HepG2 (cell line): Measurements from ENCODE around the gene DNMT3L. TPM values are rescaled to one million over a fixed set of nuclear protein-coding genes. Genes with fewer than 3 reads are reported as not detected.

Experiments used
- polyA plus RNA-seq, 8 experiments: library from polyadenylated mRNA; depleted of rRNA in 3 of 8; stranded (reverse) in 7 of 8; unstranded in 1 of 8; fragments of >200 nt; fragmentation: Illumina TruSeq in 4 of 8; extraction: Trizol in 4 of 8; gene quantifications; 2 replicates each; pipeline versions ENCODE4 v1.2.1 to v1.2.3, GENCODE V29; 2011 to 2016; ENCODE audit warnings: low read depth in 4 of 8, missing spikeins in 1 of 8, mixed read lengths in 1 of 8; ENCODE audit not compliant: insufficient read depth in 1 of 8
- total RNA-seq, 5 experiments: library from RNA; depleted of rRNA; stranded (reverse); fragments of >200 nt; fragmentation: Illumina TruSeq; extraction: Trizol; gene quantifications; 2 replicates each; pipeline ENCODE4 v1.2.3, GENCODE V29; 2016; ENCODE audit warnings: low read depth in 1 of 5
- TF ChIP-seq, protein P1 (sequence below): sonication (generic); formaldehyde crosslinking; IDR thresholded peaks from 2 replicates; pipeline ENCODE4 v1.4.0; 2020; ENCODE audit warnings: mild to moderate bottlenecking, missing genetic modification reagents

The DNMT3L gene
- total and polyA plus RNA-seq, 2 of the 13 experiments (the other 11 are each of a cell fraction or from before 2014, with no cell fraction given): 0.75 to 1.7 TPM

GRCh38 chr21:44291078-44291935 lies 29.6 kb upstream of the DNMT3L start (continued):
- TF ChIP-seq, protein P1, sequence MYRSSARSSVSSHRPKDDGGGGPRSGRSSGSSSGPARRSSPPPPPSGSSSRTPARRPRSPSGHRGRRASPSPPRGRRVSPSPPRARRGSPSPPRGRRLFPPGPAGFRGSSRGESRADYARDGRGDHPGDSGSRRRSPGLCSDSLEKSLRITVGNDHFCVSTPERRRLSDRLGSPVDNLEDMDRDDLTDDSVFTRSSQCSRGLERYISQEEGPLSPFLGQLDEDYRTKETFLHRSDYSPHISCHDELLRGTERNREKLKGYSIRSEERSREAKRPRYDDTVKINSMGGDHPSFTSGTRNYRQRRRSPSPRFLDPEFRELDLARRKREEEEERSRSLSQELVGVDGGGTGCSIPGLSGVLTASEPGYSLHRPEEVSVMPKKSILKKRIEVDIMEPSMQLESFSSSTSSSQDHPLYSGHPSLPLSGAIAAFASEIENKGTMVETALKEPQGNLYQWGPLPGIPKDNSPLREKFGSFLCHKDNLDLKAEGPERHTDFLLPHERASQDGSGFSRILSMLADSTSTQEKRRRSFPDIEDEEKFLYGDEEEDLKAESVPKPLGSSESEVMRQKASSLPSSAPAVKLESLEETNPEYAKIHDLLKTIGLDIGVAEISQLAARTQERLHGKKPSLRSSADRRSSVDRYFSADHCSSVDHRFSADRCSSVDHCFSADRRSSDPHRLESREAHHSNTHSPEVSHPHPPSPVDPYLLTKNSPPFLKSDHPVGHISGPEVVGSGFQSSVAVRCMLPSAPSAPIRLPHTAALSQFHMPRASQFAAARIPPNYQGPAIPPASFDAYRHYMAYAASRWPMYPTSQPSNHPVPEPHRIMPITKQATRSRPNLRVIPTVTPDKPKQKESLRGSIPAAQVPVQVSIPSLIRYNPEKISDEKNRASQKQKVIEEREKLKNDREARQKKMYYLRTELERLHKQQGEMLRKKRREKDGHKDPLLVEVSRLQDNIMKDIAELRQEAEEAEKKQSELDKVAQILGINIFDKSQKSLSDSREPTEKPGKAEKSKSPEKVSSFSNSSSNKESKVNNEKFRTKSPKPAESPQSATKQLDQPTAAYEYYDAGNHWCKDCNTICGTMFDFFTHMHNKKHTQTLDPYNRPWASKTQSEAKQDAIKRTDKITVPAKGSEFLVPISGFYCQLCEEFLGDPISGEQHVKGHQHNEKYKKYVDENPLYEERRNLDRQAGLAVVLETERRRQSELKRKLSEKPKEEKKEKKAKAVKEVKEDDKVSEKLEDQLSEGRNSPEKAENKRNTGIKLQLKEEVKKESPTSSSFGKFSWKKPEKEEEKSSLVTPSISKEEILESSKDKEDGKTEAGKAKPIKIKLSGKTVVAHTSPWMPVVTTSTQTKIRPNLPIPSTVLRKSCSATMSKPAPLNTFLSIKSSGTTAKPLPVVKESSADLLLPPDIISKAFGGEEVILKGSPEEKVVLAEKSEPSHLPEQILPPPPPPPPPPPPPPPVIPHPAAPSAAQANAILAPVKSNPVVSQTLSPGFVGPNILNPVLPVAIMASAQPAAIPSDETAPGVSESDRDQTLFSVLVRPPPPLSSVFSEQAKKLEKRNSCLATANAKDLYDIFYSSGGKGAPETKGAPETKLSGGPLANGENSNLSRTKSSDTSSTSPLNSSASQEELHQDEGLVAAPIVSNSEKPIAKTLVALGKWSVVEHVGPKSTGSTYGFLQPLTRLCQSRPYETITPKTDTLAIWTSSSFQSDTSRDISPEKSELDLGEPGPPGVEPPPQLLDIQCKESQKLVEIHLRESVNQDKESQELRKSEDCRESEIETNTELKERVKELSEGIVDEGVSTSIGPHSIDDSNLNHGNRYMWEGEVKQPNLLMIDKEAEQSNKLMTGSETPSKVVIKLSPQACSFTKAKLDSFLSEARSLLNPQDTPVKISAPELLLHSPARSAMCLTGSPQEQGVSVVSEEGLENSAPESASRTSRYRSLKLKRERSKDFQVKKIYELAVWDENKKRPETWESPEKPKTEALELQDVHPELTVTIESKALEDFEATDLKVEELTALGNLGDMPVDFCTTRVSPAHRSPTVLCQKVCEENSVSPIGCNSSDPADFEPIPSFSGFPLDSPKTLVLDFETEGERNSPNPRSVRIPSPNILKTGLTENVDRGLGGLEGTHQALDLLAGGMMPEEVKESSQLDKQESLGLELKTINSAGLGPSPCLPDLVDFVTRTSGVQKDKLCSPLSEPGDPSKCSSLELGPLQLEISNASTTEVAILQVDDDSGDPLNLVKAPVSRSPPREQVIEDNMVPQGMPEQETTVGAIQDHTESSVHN (CRISPR knock-in tag): no peak
